GM20000 (cell line): ENCODE measurements around the gene WARS2.

Source experiments
- DNase-seq: peaks from one replicate; pipeline ENCODE4 v3.0.0; 2012; ENCODE audit warnings: low spot score
- CTCF ChIP-seq: IDR thresholded peaks from 2 replicates; pipeline ENCODE4 v1.5.1; 2012; ENCODE audit warnings: mild to moderate bottlenecking, control low read depth; ENCODE audit errors: extremely low read depth, missing control alignments

WARS2 gene

DNA sequence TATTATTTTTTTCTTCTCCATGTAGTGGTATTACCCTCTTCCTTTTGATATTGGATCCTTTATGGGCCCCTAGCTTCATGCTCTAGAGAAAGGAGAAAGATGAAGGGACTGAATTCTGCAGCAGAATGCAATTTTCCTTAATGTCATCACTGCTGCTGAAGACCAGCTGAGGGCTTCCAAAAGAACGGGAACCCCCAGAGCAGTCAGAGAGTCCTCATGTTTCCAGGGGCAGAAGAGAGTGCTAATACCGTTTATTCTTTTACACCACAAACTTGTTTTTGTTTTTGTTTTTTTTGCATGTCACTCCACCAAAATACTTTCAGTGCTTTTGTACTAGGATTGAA lies 131.2 kb downstream of the WARS2 start:
- TF ChIP-seq CTCF, result no peak
- DNase-seq, result no peak

GRCh38 chr1:119008483-119009311 lies 131.8 kb downstream of the WARS2 start:
- peak; percentile 3 for TF ChIP-seq CTCF
- peak; percentile 79 for DNase-seq

DNA sequence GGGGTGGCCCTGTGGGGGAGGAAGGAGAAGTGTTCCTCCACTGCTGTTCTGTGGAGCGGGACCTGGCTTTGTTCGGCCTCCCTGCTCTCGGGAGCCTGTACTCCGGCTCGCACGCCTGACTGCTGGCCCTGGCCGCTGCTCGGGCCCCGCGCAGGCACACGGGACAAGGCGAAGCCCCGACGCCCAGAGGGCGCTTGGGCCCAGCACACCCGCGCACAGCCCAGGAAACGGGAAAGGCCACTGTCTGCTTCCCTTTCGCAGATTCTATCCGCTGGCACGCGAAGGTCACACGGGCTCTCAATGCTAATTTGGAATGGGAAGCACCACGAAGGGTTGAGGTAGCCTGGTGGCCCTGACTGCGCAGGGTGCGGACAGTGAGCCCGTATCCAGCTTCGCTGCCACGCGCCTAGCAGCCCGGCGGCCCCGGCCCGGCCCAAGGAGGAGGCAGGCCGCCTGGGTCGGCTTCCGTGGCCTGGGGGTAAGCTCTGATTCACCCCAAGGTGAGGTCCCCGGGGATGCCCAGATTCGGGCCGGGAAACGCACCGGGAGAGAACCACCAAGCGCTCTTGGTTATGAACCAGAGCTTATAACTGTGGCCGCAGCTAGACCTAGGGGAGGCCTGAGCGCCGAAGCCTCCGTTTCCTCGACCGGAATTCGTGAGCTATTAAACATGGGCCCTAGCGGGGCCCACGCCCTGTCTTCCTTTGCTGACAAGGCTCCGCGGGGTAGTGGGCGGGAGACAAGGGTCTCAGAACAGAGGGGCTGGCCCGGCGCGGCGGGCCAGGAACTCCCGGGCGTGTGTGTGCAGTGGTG lies 132.6 kb downstream of the WARS2 start:
- peak; percentile 37 for DNase-seq

DNA sequence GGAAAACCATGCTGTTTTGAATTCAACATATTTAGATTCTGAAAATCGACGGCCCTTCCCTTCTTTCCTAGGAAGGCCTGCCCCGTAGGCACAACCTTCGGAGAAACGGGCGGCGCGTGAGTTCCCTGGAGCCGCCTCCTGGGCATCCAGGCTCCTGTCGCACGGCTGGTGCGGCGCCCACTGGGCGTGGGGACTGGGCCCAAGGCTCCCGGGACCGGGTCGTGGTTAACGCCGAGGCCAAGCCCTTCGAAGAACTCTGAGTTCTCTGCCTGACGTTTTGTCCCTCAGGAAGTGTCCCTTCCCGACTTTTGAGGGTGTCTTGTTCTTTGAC lies 133.1 kb downstream of the WARS2 start:
- TF ChIP-seq CTCF, result no peak
- peak; percentile 35 for DNase-seq

More for the DNA sequence above, 132.6 kb downstream of the WARS2 start:
- no peak for TF ChIP-seq CTCF

DNA sequence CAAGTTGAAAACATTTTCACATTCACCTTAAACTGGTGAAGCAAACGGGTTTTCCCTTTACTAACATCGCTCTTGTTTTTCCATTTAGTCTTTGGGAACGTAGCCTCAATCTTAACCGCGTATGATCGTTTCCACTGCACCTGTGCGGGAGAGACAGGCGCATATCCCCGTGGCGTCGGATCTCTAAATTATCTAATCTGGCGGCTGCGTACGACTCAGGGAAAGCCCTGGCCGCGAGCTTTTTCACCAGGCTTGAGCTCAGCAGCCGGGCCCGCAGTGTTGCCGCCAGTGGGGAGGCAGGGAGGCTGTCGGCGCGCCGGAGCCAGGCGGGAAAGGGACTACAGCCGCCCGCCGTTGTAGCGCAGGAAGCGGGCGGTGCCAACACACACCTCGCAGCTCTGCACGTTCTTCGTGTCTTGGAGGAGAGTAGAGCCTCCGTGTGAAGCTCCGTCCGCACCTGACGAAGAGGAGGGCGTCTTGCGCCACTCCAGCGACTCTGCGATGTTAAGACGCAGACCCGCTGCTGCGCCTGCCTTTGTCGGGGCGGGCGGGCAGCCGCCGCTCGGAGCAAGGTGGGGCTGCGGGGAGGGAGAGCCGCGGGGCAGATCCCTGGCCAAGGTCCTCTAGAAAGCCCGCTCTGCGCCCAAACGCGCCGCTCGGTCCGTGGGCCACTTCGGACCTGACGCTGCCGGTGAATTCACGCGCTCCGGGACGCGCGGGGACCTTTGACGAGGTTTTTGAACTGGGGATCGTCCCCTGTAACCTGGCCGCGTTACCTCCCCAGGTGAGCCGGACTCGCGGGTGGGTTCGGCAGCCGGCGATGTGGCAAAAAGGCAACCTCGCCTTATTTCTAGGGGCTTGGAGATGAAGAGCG lies 133.8 kb downstream of the WARS2 start:
- TF ChIP-seq CTCF, result no peak
- DNase-seq, result peak; percentile 30

- no peak for TF ChIP-seq CTCF
- peak; percentile 18 for DNase-seq
Measured at GRCh38 chr1:119005724-119006405, 134.6 kb downstream of the WARS2 start.
